ENCODE data around the gene PLXNA2.

PLXNA2 gene

GRCh38 chr1:208133355-208133754, 110.8 kb downstream of the PLXNA2 start:
- DNase-seq = no peak

GRCh38 chr1:208132287-208132882, 111.8 kb downstream of the PLXNA2 start:
- DNase-seq = peak in 1 of 2 experiments; percentile 20

GRCh38 chr1:208131621-208132286, 112.4 kb downstream of the PLXNA2 start:
- no peak for DNase-seq

- no peak for DNase-seq
Observed at GRCh38 chr1:208129487-208129886, 114.7 kb downstream of the PLXNA2 start.

GRCh38 chr1:208129060-208129459, 115.1 kb downstream of the PLXNA2 start:
- no peak for DNase-seq

DNA sequence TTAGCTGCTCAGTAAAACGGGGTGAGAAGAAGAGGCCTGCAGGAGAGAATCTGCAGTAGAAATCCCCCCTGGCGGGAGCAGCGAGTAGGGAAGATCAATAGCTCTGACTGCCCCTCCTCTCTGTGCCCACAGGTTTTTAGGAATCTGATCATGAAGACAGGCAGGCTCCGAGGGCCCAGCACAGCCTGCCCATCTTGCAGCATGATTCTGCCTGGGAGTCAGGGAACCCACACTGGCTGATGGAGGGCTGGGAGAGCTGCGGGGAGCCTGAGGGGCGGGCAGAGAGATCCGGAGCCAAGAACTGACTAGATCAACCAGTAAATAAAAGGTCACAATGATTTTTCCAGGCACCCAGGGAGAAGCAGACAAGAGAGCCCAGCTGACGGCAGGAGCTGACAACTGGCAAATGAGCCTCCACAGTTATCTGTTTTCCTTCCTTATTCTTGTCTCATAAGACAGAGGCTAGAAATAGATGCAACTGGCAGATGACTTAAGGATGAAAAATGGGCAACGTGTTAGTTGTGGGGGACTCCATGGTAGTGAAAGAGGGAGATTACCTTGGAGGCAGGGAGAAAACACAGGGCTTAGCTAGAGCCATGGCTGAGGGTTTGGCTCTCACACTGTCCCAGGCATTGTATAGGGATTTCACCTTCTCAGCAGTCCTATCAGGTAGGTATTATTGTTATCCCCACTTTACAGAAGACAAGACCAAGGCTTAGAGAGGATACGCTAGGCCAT, 116.2 kb downstream of the PLXNA2 start:
- DNase-seq = no peak

- no peak for DNase-seq
Observed at GRCh38 chr1:208127284-208127683, 116.9 kb downstream of the PLXNA2 start.

- no peak for DNase-seq
Observed at GRCh38 chr1:208126108-208126507, 118.1 kb downstream of the PLXNA2 start.

DNA sequence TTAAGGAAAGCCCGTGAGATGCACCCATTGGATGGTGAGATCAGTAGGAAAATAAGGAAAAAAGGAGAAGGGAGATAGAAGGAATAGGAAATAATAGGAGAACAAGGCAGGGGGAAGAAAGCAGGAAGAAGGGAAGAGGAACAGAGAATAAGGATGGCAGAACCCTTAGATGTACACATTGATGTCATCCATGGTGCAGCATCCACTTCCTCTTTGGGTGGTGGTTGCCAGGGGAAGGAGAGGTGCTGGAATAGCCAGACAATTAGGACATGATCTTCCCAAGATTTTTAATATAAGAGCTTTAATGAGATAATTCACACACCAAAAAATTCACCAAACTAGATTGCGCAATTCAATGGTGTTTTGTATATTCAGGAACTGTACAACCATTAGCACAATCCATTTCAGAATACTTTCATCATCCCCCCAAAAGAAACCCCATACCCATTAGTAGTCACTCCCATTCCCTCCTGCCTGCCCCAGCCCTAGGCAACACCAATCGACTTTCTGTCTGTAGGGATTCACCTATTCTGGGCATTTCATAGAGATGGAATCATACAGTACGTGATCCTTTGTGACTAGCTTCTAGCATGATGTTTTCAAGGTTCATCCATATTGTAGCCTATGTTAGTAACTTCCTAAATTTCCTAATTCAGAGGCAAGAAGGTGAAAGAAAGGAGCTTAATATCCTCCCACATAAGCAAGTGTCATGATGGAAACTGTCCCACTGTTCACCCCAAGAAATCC, 121.4 kb downstream of the PLXNA2 start:
- DNase-seq = no peak

- no peak for DNase-seq
Observed at GRCh38 chr1:208121813-208122364, 122.3 kb downstream of the PLXNA2 start.

GRCh38 chr1:208120431-208120790, 123.8 kb downstream of the PLXNA2 start:
- DNase-seq = no peak

DNA sequence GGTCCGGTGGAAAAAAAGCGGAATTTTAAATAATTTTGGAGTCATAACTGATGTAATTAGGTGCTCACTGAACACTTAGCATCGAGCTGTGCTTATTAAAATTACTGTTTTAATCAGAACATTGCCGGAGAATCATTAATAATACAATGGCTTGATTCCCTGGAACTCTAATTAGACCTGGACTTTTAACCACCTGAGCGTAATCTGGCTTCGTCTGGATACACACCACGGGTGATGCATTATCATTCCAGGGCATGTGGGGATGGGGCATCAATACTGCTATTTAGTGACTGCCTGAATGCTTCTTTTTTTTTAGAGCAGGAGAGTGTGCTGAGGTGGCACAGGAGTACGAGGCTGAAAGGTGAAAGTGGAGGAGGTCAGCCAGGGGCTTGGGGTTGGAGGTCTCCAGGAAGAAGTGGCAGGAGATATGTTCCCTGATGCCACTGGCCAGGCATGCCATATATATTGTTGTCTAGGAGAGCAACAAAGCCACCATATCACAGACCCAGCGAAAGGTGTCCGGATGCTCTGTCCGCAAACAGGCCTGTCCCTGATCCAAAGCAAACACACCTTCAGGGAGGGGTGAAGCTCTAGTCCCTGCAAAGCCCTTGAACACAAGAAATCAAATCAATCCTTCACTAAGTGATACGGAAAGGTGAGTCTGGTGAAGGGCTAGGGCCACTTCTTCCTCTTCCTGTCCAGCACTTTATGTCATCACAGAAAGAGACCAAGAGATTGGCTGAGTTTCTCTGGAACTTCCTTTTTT, 125.2 kb downstream of the PLXNA2 start:
- DNase-seq = no peak

DNA sequence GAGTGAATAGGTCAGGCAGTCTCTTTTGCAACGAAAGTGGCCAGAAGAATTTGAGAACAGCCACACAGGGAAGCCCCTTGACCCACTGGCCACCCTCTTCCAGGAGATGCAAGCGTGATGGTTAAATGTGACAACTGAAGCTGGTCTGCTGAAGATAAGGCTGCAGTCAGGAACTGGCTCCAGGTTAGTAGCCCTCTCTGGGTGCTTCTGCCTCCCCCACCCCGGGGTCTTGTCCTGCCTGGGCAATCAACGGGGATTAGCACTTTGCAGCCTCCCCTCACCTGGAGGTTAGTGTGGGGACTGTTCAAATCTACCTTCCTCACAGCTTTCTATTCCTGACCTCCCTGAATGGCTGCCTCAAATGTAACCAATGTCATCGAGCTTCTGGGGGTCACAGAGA, 125.9 kb downstream of the PLXNA2 start:
- no peak for DNase-seq

- DNase-seq = no peak
Observed at GRCh38 chr1:208117826-208118225, 126.4 kb downstream of the PLXNA2 start.

DNA sequence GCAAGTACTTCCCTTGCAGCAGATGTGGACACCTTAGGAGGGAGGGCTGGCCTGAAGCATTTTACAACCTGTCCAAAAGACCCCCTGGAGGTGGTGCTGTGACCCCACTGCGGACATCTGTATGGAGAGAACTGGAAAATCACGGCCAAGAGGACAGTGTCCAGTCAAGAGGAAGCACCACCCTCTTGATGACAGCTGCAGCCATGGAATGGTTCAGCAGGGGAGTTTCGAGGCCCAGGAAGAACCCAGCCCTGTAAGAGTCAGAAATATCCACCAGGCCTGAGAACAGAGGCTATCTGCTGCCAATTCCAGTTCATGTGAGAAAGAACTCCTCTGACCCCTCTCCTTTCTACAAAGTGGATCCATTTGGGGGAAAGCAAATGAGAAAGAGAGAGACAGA, 126.8 kb downstream of the PLXNA2 start:
- no peak for DNase-seq

DNA sequence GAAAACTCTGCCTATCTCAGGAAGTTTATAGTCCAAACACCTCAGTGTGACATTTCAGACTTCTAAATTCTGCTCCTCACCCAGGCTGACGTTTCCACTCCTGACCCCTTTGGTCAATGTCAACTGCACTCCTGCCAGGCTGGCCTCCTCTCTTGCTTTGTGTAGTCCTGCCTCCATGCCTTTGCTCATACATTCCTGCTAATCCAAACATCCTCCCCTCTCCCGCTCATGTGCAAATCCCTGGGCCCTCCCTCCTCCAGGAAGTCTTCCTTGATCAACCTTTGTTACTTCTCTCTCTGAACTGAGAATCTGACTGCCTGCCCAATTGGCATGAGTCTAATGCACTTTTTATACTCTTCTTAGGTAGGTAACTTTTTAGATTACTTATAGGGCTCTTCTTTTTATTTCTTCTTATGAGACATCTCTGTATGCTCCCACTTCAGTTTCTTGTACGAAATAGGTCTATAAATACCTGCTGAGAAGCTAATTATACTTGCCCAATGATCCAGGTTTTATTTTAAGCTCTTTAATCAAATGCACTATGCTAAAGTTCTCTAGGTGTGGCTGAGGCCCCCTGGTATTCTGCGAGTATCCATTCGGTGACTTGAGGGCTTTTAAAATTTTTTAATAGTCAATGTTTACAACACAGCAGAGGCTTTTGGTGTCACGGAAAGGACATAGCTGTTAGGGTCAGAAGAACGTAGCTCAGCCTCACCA, 128.1 kb downstream of the PLXNA2 start:
- no peak for DNase-seq

- no peak for DNase-seq
Observed at GRCh38 chr1:208113011-208113410, 131.2 kb downstream of the PLXNA2 start.

- DNase-seq = no peak
Observed at GRCh38 chr1:208112401-208112800, 131.8 kb downstream of the PLXNA2 start.

- DNase-seq = no peak
Observed at GRCh38 chr1:208111646-208112190, 132.5 kb downstream of the PLXNA2 start.

DNA sequence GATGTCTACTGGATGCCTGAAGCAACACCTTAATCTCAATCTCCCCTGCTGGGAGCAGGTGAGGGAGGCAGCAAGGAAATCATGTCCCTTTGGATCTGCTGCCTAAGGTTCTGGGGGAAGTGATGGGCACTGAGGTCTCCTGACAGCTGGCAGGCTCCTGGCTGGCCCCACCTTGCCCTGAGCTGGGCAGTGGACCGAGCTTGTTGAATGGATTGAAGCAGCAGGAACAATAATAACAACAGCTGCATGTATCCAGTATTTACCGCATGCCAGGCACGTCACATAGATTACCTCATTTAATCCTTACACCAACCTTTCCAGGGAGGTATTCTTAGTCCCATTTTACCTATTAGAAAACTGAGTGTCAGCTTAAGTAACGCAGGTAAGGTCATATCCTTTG, 133.9 kb downstream of the PLXNA2 start:
- DNase-seq = no peak

DNA sequence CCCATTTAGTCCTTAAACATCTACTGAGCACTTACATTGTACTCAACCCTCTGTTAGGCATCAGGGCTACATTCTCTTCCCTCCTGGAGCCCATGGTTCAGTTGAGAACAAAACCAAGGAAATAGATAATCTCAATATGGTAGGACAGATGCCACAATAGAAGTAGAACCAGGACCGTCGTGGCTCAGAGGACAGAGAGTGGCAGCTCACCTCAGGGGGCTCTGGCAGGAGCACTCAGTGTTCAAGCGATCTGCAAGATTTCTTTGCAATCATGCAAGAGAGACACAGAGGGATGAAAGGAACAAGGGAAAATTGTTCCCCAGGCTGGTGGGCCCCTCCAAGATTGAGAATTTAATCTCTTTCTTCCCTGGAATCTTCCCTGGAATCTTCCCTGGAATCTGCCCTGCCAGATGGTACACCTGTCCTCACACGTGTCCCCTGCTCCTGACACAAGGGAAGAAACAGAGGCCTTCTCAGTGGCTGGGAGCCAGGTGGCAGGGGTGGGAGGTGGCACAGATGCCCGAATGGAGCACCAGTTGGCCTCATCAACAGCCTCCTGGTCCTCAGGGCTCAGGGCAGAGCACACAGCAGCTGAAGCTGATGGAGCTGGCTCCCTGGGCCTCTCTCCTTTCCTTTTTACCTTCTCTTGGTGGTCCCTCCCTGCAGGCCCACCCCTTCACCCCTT, 135.4 kb downstream of the PLXNA2 start:
- DNase-seq = no peak

Measured in SW 1271 (cell line).